ENCODE measurements around the gene RAB11FIP5.

RAB11FIP5 gene

GRCh38 chr2:73088211-73088610 lies 24.5 kb downstream of the RAB11FIP5 start:
- DNase-seq (ENCODE audit: low read depth in 2 of 3, low spot score in 2 of 3): no peak

GRCh38 chr2:73087311-73087710 lies 25.4 kb downstream of the RAB11FIP5 start:
- no peak for DNase-seq (ENCODE audit: low read depth in 2 of 3, low spot score in 2 of 3)

- DNase-seq (ENCODE audit: low read depth in 2 of 3, low spot score in 2 of 3): peak; percentile 48 to 65 (median 57)
Observed at GRCh38 chr2:73085691-73086090, 27.1 kb downstream of the RAB11FIP5 start.

GRCh38 chr2:73084971-73085370 lies 27.8 kb downstream of the RAB11FIP5 start:
- no peak for DNase-seq (ENCODE audit: low read depth in 2 of 3, low spot score in 2 of 3)

GRCh38 chr2:73083886-73084800 lies 28.6 kb downstream of the RAB11FIP5 start:
- DNase-seq (ENCODE audit: low read depth in 2 of 3, low spot score in 2 of 3): no peak

- no peak for DNase-seq (ENCODE audit: low read depth in 2 of 3, low spot score in 2 of 3)
Observed at GRCh38 chr2:73082523-73083410, 30.0 kb downstream of the RAB11FIP5 start.

GRCh38 chr2:73081181-73081671 lies 31.5 kb downstream of the RAB11FIP5 start:
- no peak for DNase-seq (ENCODE audit: low read depth in 2 of 3, low spot score in 2 of 3)

GRCh38 chr2:73080321-73081131 lies 32.2 kb downstream of the RAB11FIP5 start:
- no peak for DNase-seq (ENCODE audit: low read depth in 2 of 3, low spot score in 2 of 3)

GRCh38 chr2:73079636-73080035 lies 33.1 kb downstream of the RAB11FIP5 start:
- DNase-seq (ENCODE audit: low read depth in 2 of 3, low spot score in 2 of 3): no peak

GRCh38 chr2:73078457-73079411 lies 34.0 kb downstream of the RAB11FIP5 start:
- DNase-seq (ENCODE audit: low read depth in 2 of 3, low spot score in 2 of 3): no peak

GRCh38 chr2:73077424-73077795 lies 35.3 kb downstream of the RAB11FIP5 start:
- no peak for DNase-seq (ENCODE audit: low read depth in 2 of 3, low spot score in 2 of 3)

- no peak for DNase-seq (ENCODE audit: low read depth in 2 of 3, low spot score in 2 of 3)
Observed at GRCh38 chr2:73076701-73077423, 35.9 kb downstream of the RAB11FIP5 start.

- no peak for DNase-seq (ENCODE audit: low read depth in 2 of 3, low spot score in 2 of 3)
Observed at GRCh38 chr2:73075477-73076373, 37.0 kb downstream of the RAB11FIP5 start.

GRCh38 chr2:73074110-73075069 lies 38.4 kb downstream of the RAB11FIP5 start:
- no peak for DNase-seq (ENCODE audit: low read depth in 2 of 3, low spot score in 2 of 3)

- DNase-seq (ENCODE audit: low read depth in 2 of 3, low spot score in 2 of 3): no peak
Observed at GRCh38 chr2:73072416-73072815, 40.3 kb downstream of the RAB11FIP5 start.

- no peak for DNase-seq (ENCODE audit: low read depth in 2 of 3, low spot score in 2 of 3)
Observed at GRCh38 chr2:73072129-73072395, 40.7 kb downstream of the RAB11FIP5 start.

Measured in activated CD8-positive, alpha-beta memory T cell treated with anti-CD3 and anti-CD28 coated beads for 48 hours (primary cell).